ENCODE data around the gene ZSCAN22.

GRCh38 chr19:58380037-58380661 is 53.4 kb downstream of the ZSCAN22 start:
- TF ChIP-seq POLR2A (IDR thresholded peaks at IDR 0.05) (no peak), CTCF (IDR thresholded peaks at IDR 0.05) (no peak), POLR2AphosphoS5 (IDR thresholded peaks at IDR 0.05) (no peak)
